HepG2 (cell line): Measurements from ENCODE around the gene AP5B1. TPM values are rescaled to one million over a fixed set of nuclear protein-coding genes. Genes with fewer than 3 reads are reported as not detected.
A peak's percentile ranks its signal among the peaks of the same experiment; 100 is the strongest.

ENCODE experiments used
- ATAC-seq: fragments of 200-7000 bp; cut with Tn5 transposase; 3 replicates; pipeline ENCODE4 v1.9.1; 2020; ENCODE audit warnings: mild to moderate bottlenecking, moderate library complexity
- BruUV-seq: library from RNA; stranded (reverse); fragments of 400-500 nt; replicated peaks from 2 replicates; lab custom pipeline; 2021; lab: Mats Ljungman, UMichigan
- CTCF ChIA-PET: fragments of 300-600 bp; formaldehyde crosslinking; extraction: SDS; loops from one replicate; lab custom pipeline; 2021; ENCODE audit warnings: low total read pairs, inconsistent platforms, low intra/inter-chr PET ratio; lab: Yijun Ruan, JAX
- POLR2A ChIA-PET: fragments of 350-600 bp; sonication (Branson Sonifier 250); formaldehyde crosslinking; loops from one replicate; lab custom pipeline; 2020; ENCODE audit warnings: antibody characterized with exemption, inconsistent platforms; lab: Yijun Ruan, JAX
- DNase-seq: peaks from one replicate; pipeline ENCODE4 v3.0.0-alpha.2; 2015; ENCODE audit warnings: low spot score
- FAIRE-seq: peaks from 3 replicates; lab custom pipeline; 2011; peaks lifted over from hg19 to GRCh38; lab: Jason Lieb, UNC
- H2AFZ ChIP-seq: one replicate; pipeline ENCODE4 v1.6.1; 2011; ENCODE audit warnings: low read length, inconsistent platforms
- H3K27ac ChIP-seq: fragments of 300-600 bp; 3 replicates; pipeline ENCODE4 v1.8.0; 2011; ENCODE audit warnings: mixed run types, mild to moderate bottlenecking, mixed read lengths, low read length, inconsistent platforms; ENCODE audit not compliant: insufficient read depth; ENCODE audit errors: extremely low read length
- H3K27me3 ChIP-seq, 2 experiments: fragments of 200-600 bp in 1 of 2; 2 replicates in 1 of 2; 3 replicates in 1 of 2; pipeline versions ENCODE4 v1.6.0 to v1.8.0; 2011; ENCODE audit warnings: low read length in 2 of 2, mild to moderate bottlenecking in 2 of 2, moderate library complexity in 2 of 2, inconsistent platforms in 1 of 2; ENCODE audit not compliant: insufficient read depth in 2 of 2, control insufficient read depth in 1 of 2
- H3K36me3 ChIP-seq, 2 experiments: fragments of 200-600 bp in 1 of 2; replicated peaks in 1 of 2; 2 replicates in 1 of 2; 3 replicates in 1 of 2; pipeline versions ENCODE4 v1.5.1 to v1.8.0; 2011; ENCODE audit warnings: low read length in 2 of 2, inconsistent platforms in 1 of 2; ENCODE audit not compliant: insufficient read depth in 2 of 2, control insufficient read depth in 1 of 2
- H3K4me1 ChIP-seq: 2 replicates; pipeline ENCODE4 v1.5.1; 2012; ENCODE audit warnings: low read length, inconsistent platforms; ENCODE audit not compliant: insufficient read depth
- H3K4me2 ChIP-seq: 2 replicates; pipeline ENCODE4 v1.6.0; 2011; ENCODE audit warnings: low read depth, low read length, inconsistent platforms
- H3K4me3 ChIP-seq, 3 experiments: fragments of 200-600 bp in 1 of 3; sonication (generic), shearing (Covaris generic) in 1 of 3; replicated peaks in 1 of 3; 2 replicates each; pipeline ENCODE4 v1.5.1; 2011 to 2016; ENCODE audit warnings: low read length in 3 of 3, inconsistent platforms in 2 of 3, low read depth in 2 of 3, mild to moderate bottlenecking in 2 of 3, control low read depth in 1 of 3, mixed read lengths in 1 of 3; ENCODE audit not compliant: insufficient read depth in 1 of 3
- H3K79me2 ChIP-seq: one replicate; pipeline ENCODE4 v1.6.1; 2011; ENCODE audit warnings: low read length, inconsistent platforms; ENCODE audit not compliant: insufficient read depth
- H3K9ac ChIP-seq: 2 replicates; pipeline ENCODE4 v1.6.0; 2011; ENCODE audit warnings: mild to moderate bottlenecking, low read depth, low read length, inconsistent platforms; ENCODE audit not compliant: insufficient read depth
- H3K9me3 ChIP-seq: 2 replicates; pipeline ENCODE4 v1.5.1; 2012; ENCODE audit warnings: mild to moderate bottlenecking, low read length
- H4K20me1 ChIP-seq: 2 replicates; pipeline ENCODE4 v1.6.0; 2011; ENCODE audit warnings: inconsistent platforms, mild to moderate bottlenecking, low read length, moderate library complexity; ENCODE audit not compliant: insufficient read depth
- HCFC1 ChIP-seq: fragments of 150-350 bp; IDR thresholded peaks from 2 replicates; pipeline ENCODE4 v1.6.1; 2014; ENCODE audit warnings: low read depth, low read length
- HNF1B ChIP-seq: sonication (generic); formaldehyde crosslinking; IDR thresholded peaks from 2 replicates; pipeline ENCODE4 v1.5.1; 2020; ENCODE audit warnings: mild to moderate bottlenecking, moderate library complexity, missing genetic modification reagents
- HOXA5 ChIP-seq: sonication (generic); formaldehyde crosslinking; IDR thresholded peaks from 2 replicates; pipeline ENCODE4 v1.4.0; 2020; ENCODE audit warnings: missing genetic modification reagents
- MAX ChIP-seq: IDR thresholded peaks from 2 replicates; pipeline ENCODE4 v1.6.1; 2012; ENCODE audit warnings: inconsistent platforms
- NR1H2 ChIP-seq: sonication (generic); formaldehyde crosslinking; IDR thresholded peaks from 2 replicates; pipeline ENCODE4 v1.8.1; 2022; ENCODE audit warnings: low read depth, missing genetic modification reagents, borderline replicate concordance
- PAF1 ChIP-seq: IDR thresholded peaks from 2 replicates; pipeline ENCODE4 v1.6.1; 2016; ENCODE audit warnings: missing genetic modification reagents, missing compliant biosample characterization
- SMC3 ChIP-seq: IDR thresholded peaks from 2 replicates; pipeline ENCODE4 v1.6.1; 2011; ENCODE audit warnings: low read length, improper control_type of control experiment
- TIGD3 ChIP-seq: sonication (generic); formaldehyde crosslinking; IDR thresholded peaks from 2 replicates; pipeline ENCODE4 v1.5.1; 2020; ENCODE audit warnings: mild to moderate bottlenecking, missing genetic modification reagents, borderline replicate concordance
- TRAFD1 ChIP-seq: sonication (generic); formaldehyde crosslinking; IDR thresholded peaks from 2 replicates; pipeline ENCODE4 v1.5.1; 2020; ENCODE audit warnings: missing genetic modification reagents, mild to moderate bottlenecking, borderline replicate concordance
- ZFY ChIP-seq: sonication (generic); formaldehyde crosslinking; IDR thresholded peaks from 2 replicates; pipeline ENCODE4 v1.4.0; 2020; ENCODE audit warnings: missing genetic modification reagents
- ZNF569 ChIP-seq: sonication (generic); formaldehyde crosslinking; IDR thresholded peaks from 2 replicates; pipeline ENCODE4 v1.5.0; 2020; ENCODE audit warnings: mild to moderate bottlenecking, missing genetic modification reagents, moderate library complexity, borderline replicate concordance
- ZNF691 ChIP-seq: sonication (generic); formaldehyde crosslinking; IDR thresholded peaks from 2 replicates; pipeline ENCODE4 v1.4.0; 2020; ENCODE audit warnings: missing genetic modification reagents, low read depth, mild to moderate bottlenecking, borderline replicate concordance
- WGBS: methylation state at CpG from one replicate; pipeline ENCODE4 v1.1.6; 2017; ENCODE audit warnings: low lambda C conversion rate; 5-methylcytosine and 5-hydroxymethylcytosine counted together
- in situ Hi-C: cut with HindIII; loops from 2 replicates; pipeline ENCODE4 v1.10.0; 2017; ENCODE audit warnings: low pct_unique_long_range_greater_than_20kb; ENCODE audit not compliant: extremely low pct_ligation_motif_present
- intact Hi-C: fragments of 100-400 bp; cut with micrococcal nuclease; formaldehyde crosslinking; loops from one replicate; pipeline ENCODE4 v1.10.0; 2022; ENCODE audit not compliant: unreplicated experiment
- polyA plus RNA-seq, 8 experiments: library from polyadenylated mRNA; depleted of rRNA in 3 of 8; stranded (reverse) in 7 of 8; unstranded in 1 of 8; fragments of >200 nt; fragmentation: Illumina TruSeq in 4 of 8; extraction: Trizol in 4 of 8; gene quantifications; 2 replicates each; pipeline versions ENCODE4 v1.2.1 to v1.2.3, GENCODE V29; 2011 to 2016; ENCODE audit warnings: low read depth in 4 of 8, missing spikeins in 1 of 8, mixed read lengths in 1 of 8; ENCODE audit not compliant: insufficient read depth in 1 of 8
- total RNA-seq, 5 experiments: library from RNA; depleted of rRNA; stranded (reverse); fragments of >200 nt; fragmentation: Illumina TruSeq; extraction: Trizol; gene quantifications; 2 replicates each; pipeline ENCODE4 v1.2.3, GENCODE V29; 2016; ENCODE audit warnings: low read depth in 1 of 5

Gene AP5B1
- total and polyA plus RNA-seq, 2 of the 13 experiments (the other 11 are each of a cell fraction or from before 2014, with no cell fraction given) = 1.7 to 4.4 TPM

GRCh38 chr11:65773784-65774411 lies 6.9 kb downstream of the AP5B1 start (continued):
- TF ChIP-seq TRAFD1 (CRISPR knock-in tag) (no peak), ZNF691 (CRISPR knock-in tag) (no peak), NR1H2 (CRISPR knock-in tag) (no peak), TIGD3 (CRISPR knock-in tag) (no peak), SMC3 (peak; percentile 36; the same call in 1 of the 2 replicates)

- Histone ChIP-seq H2AFZ (no peak overlapping the region), H3K4me2 (peak overlapping the region; percentile 50), H4K20me1 (no peaks in the 10 kb centered on the region), H3K36me3 (no peaks in the 10 kb centered on the region), H3K9ac (no peak overlapping the region), H3K9me3 (no peaks in the 10 kb centered on the region)
- ATAC-seq (no peak), FAIRE-seq (no peak)
- intact Hi-C loops = loop anchor here (1.0 kb wide), 1 partner anchor 59 kb away; the partner anchor contains the start of gene KAT5
- ChIA-PET POLR2A (interaction anchor here (0.6 to 1.4 kb wide), 2 partner anchors 8 to 60 kb away, joined by 3 to 5 read pairs; no protein-coding TSS in a partner anchor), CTCF (interaction anchor here (1.0 to 1.5 kb wide), 4 partner anchors 27 to 217 kb away, joined by 3 to 6 read pairs (median 4); partner anchors contain the start of gene FIBP)
- no TSS peak for BruUV-seq
- no peak for TF ChIP-seq HNF1B (CRISPR knock-in tag)
- TF ChIP-seq ZFY = 0 out of 2 replicates have a peak, but pooled peaks have one; percentile 7
- no peak for TF ChIP-seq ZNF569 (CRISPR knock-in tag)
- TF ChIP-seq MAX = 0 out of 2 replicates have a peak, but pooled peaks have one; percentile 29
- TF ChIP-seq HOXA5 (CRISPR knock-in tag) = no peak
- TF ChIP-seq HCFC1 = no peak
- TF ChIP-seq PAF1 (CRISPR knock-in tag) = no peak
- TF ChIP-seq, all 625 proteins: peak for 2
- Histone ChIP-seq H3K27ac (no peak overlapping the region), H3K4me3 (no peak overlapping the region), H3K4me1 (peaks cover 31% of the 10 kb centered on the region), H3K79me2 (no peaks in the 10 kb centered on the region), H3K27me3 (no peaks in the 10 kb centered on the region)
- in situ Hi-C loops = no loop called here
- no peak for DNase-seq
- 2% methylated on average over 6 of the region's 6 CpGs for WGBS
Measured at GRCh38 chr11:65771589-65772112, 9.1 kb downstream of the AP5B1 start.
